ENCODE results near the gene ROBO2. TPM values are rescaled to one million over a fixed set of nuclear protein-coding genes. Genes with fewer than 3 reads are reported as not detected.

Gene ROBO2
- total RNA-seq, 4 donors from 2014 or later: 4.7 to 8.4 (median 6.6) TPM

GRCh38 chr3:77687545-77687944, 647.6 kb downstream of the ROBO2 start:
- no peak overlapping the region for H3K4me3 ChIP-seq
- H3K36me3 ChIP-seq: no peaks in the 10 kb centered on the region
- TF ChIP-seq POLR2A (IDR thresholded peaks at IDR 0.05) (no peak), CTCF (IDR thresholded peaks at IDR 0.05) (no peak)
- 56 to 71% methylated on average over 3 of the region's 3 CpGs for WGBS, 2 donors
- H3K4me1 ChIP-seq: no peaks in the 10 kb centered on the region
- intact Hi-C loops (cut with DNase I): no loop called here
- H3K9me3 ChIP-seq: peaks cover 0 to 7% (median 2%) of the 10 kb centered on the region in 3 donors
- no peak overlapping the region for H3K27ac ChIP-seq
- H3K27me3 ChIP-seq: no peaks in the 10 kb centered on the region
- no peak for DNase-seq

- TF ChIP-seq POLR2A (IDR thresholded peaks at IDR 0.05): no peak
- intact Hi-C loops (cut with DNase I): no loop called here
- WGBS, 2 donors: 84 to 89% methylated on average over 7 of the region's 7 CpGs
Observed at GRCh38 chr3:77690284-77690845, 650.5 kb downstream of the ROBO2 start.

GRCh38 chr3:77693147-77693546, 653.2 kb downstream of the ROBO2 start:
- peaks cover 0 to 12% (median 0%) of the 10 kb centered on the region in 3 donors for H3K4me1 ChIP-seq
- no peak for DNase-seq
- no peaks in the 10 kb centered on the region for H3K27me3 ChIP-seq
- H3K4me3 ChIP-seq: no peak overlapping the region
- H3K9me3 ChIP-seq: no peaks in the 10 kb centered on the region
- intact Hi-C loops (cut with DNase I): no loop called here
- WGBS, 2 donors: 35 to 54% methylated on average over 2 of the region's 2 CpGs
- TF ChIP-seq POLR2A (IDR thresholded peaks at IDR 0.05) (no peak), CTCF (IDR thresholded peaks at IDR 0.05) (no peak)
- no peak overlapping the region for H3K27ac ChIP-seq
- no peaks in the 10 kb centered on the region for H3K36me3 ChIP-seq

More at GRCh38 chr3:77690284-77690845, 650.5 kb downstream of the ROBO2 start:
- Histone ChIP-seq H3K27ac (no peak overlapping the region), H3K27me3 (no peaks in the 10 kb centered on the region), H3K4me1 (peaks cover 0 to 12% (median 0%) of the 10 kb centered on the region in 3 donors), H3K36me3 (no peaks in the 10 kb centered on the region), H3K4me3 (no peak overlapping the region), H3K9me3 (no peaks in the 10 kb centered on the region)
- DNase-seq: no peak

- WGBS, 2 donors: 63 to 69% methylated on average over 3 of the region's 3 CpGs
- H3K4me3 ChIP-seq: no peak overlapping the region
- TF ChIP-seq POLR2A (IDR thresholded peaks at IDR 0.05): no peak
- no peak for TF ChIP-seq CTCF (IDR thresholded peaks at IDR 0.05)
- no peaks in the 10 kb centered on the region for H3K36me3 ChIP-seq
- intact Hi-C loops (cut with DNase I): no loop called here
- H3K4me1 ChIP-seq: peaks cover 0 to 4% (median 0%) of the 10 kb centered on the region in 3 donors
- DNase-seq: no peak
- no peaks in the 10 kb centered on the region for H3K27me3 ChIP-seq
- H3K27ac ChIP-seq: no peak overlapping the region
- H3K9me3 ChIP-seq: no peaks in the 10 kb centered on the region
Observed at GRCh38 chr3:77699125-77699691, 659.3 kb downstream of the ROBO2 start.

Small RNA genes within 50 kb of the gene (small RNA-seq; reads per million reads assigned to genes)
- gene RNU6-386P: 0 reads per million in 4 donors

Measured in esophagus squamous epithelium (tissue), 5 donors.